B cell (primary cell): ENCODE data around the gene PRH2. TPM values are rescaled to one million over a fixed set of nuclear protein-coding genes. Genes with fewer than 3 reads are reported as not detected.

ENCODE experiments used
- ATAC-seq: fragments of 200-7000 bp; cut with Tn5 transposase; one replicate; pipeline ENCODE4 v1.10.0; 2021; ENCODE audit warnings: low read depth, mild to moderate bottlenecking, moderate number of reproducible peaks, moderate library complexity
- CTCF ChIA-PET: fragments of 350-600 bp; sonication (Branson Sonifier 250); formaldehyde crosslinking; loops from one replicate; lab custom pipeline; 2021; ENCODE audit warnings: antibody characterized with exemption, inconsistent platforms; lab: Charles Lee
- POLR2A ChIA-PET: fragments of 350-600 bp; sonication (Branson Sonifier 250); formaldehyde crosslinking; loops from one replicate; lab custom pipeline; 2021; ENCODE audit warnings: antibody characterized with exemption; lab: Charles Lee
- DNase-seq: peaks from one replicate; pipeline ENCODE4 v3.0.0; 2013
- H2AFZ ChIP-seq: 2 replicates; pipeline ENCODE4 v1.6.1; 2012; ENCODE audit warnings: mild to moderate bottlenecking, low read depth, low read length; ENCODE audit not compliant: insufficient read depth, poor library complexity, severe bottlenecking
- H3K27ac ChIP-seq, 2 donors: 1 replicate in 1 of 2; 2 replicates in 1 of 2; pipeline ENCODE4 v1.5.1; 2012 to 2013; ENCODE audit warnings: low read length in 2 of 2, mild to moderate bottlenecking in 2 of 2, moderate library complexity in 1 of 2
- H3K27me3 ChIP-seq, 4 experiments: fragments of 200-600 bp in 1 of 4; sonication (generic) in 1 of 4; replicated peaks in 1 of 4; 1 replicate in 2 of 4; 2 replicates in 2 of 4; pipeline versions ENCODE4 v1.6.1 to v1.7.0; 2013 to 2016; ENCODE audit warnings: low read length in 3 of 4, mild to moderate bottlenecking in 2 of 4, mixed read lengths in 1 of 4, moderate library complexity in 1 of 4; ENCODE audit not compliant: insufficient read depth in 4 of 4, control insufficient read depth in 3 of 4; ENCODE audit errors: control extremely low read depth in 1 of 4
- H3K36me3 ChIP-seq, 2 experiments: replicated peaks in 1 of 2; 1 replicate in 1 of 2; 2 replicates in 1 of 2; pipeline versions ENCODE4 v1.6.1 to v1.7.1; 2013; ENCODE audit warnings: low read length in 1 of 2; ENCODE audit not compliant: insufficient read depth in 2 of 2, control insufficient read depth in 1 of 2; ENCODE audit errors: control extremely low read depth in 1 of 2, extremely low read depth in 1 of 2
- H3K4me1 ChIP-seq, 2 donors: fragments of 200-600 bp in 1 of 2; sonication (generic) in 1 of 2; 1 replicate in 1 of 2; 2 replicates in 1 of 2; pipeline versions ENCODE4 v1.5.1 to v1.6.1; 2013 to 2017; ENCODE audit warnings: low read length in 2 of 2; ENCODE audit not compliant: control insufficient read depth in 2 of 2, insufficient read depth in 2 of 2
- H3K4me2 ChIP-seq: replicated peaks from 2 replicates; pipeline ENCODE3; 2012; ENCODE audit warnings: mild to moderate bottlenecking, low read depth, low read length; ENCODE audit not compliant: poor library complexity, severe bottlenecking
- H3K4me3 ChIP-seq, 5 experiments: fragments of 200-600 bp in 1 of 5; sonication (generic) in 1 of 5; 1 replicate in 3 of 5; 2 replicates in 2 of 5; pipeline versions ENCODE4 v1.5.1 to v1.7.0; 2011 to 2016; ENCODE audit warnings: low read length in 4 of 5, mild to moderate bottlenecking in 4 of 5, low read depth in 2 of 5, control low read depth in 1 of 5, moderate library complexity in 1 of 5; ENCODE audit not compliant: insufficient read depth in 1 of 5; ENCODE audit errors: control extremely low read depth in 1 of 5, extremely low read depth in 1 of 5
- H3K79me2 ChIP-seq: fragments of 200-600 bp; sonication (generic); one replicate; pipeline ENCODE4 v1.6.0; 2016; ENCODE audit warnings: low read length; ENCODE audit not compliant: control insufficient read depth, insufficient read depth
- H3K9ac ChIP-seq: fragments of 200-600 bp; sonication (generic); 2 replicates; pipeline ENCODE4 v1.6.1; 2017; ENCODE audit warnings: mild to moderate bottlenecking, low read length, moderate library complexity
- H3K9me3 ChIP-seq, 3 donors: one replicate each; pipeline versions ENCODE4 v1.6.1 to v1.7.1; 2013; ENCODE audit warnings: low read length in 2 of 3; ENCODE audit not compliant: control insufficient read depth in 2 of 3, insufficient read depth in 1 of 3; ENCODE audit errors: control extremely low read depth in 1 of 3
- H4K20me1 ChIP-seq: 2 replicates; pipeline ENCODE4 v1.6.0; 2012; ENCODE audit warnings: mild to moderate bottlenecking, low read length; ENCODE audit not compliant: insufficient read depth, control insufficient read depth, poor library complexity, severe bottlenecking
- H3K27ac Mint-ChIP-seq: one replicate; pipeline ENCODE4 v1.8.0; 2021; ENCODE audit warnings: mixed read lengths
- H3K27me3 Mint-ChIP-seq: one replicate; pipeline ENCODE4 v1.8.0; 2021; ENCODE audit warnings: mixed read lengths
- H3K4me1 Mint-ChIP-seq: one replicate; pipeline ENCODE4 v1.8.0; 2021; ENCODE audit warnings: mixed read lengths
- H3K4me3 Mint-ChIP-seq: one replicate; pipeline ENCODE4 v1.8.0; 2021; ENCODE audit warnings: mixed read lengths
- H3K9me3 Mint-ChIP-seq: one replicate; pipeline ENCODE4 v1.8.0; 2022; ENCODE audit warnings: mixed read lengths; ENCODE audit not compliant: insufficient read depth
- CTCF ChIP-seq: fragments of 200-600 bp; IDR thresholded peaks from one replicate; pipeline ENCODE4 v1.8.0; 2022; ENCODE audit warnings: antibody characterized with exemption, mild to moderate bottlenecking
- EZH2 ChIP-seq: IDR thresholded peaks from 2 replicates; pipeline ENCODE4 v1.6.1; 2012; ENCODE audit warnings: borderline replicate concordance, low read depth, mild to moderate bottlenecking, moderate library complexity, low read length; ENCODE audit not compliant: insufficient read depth, poor library complexity, severe bottlenecking
- WGBS: methylation state at CpG from one replicate; pipeline ENCODE4 v1.1.5; 2013; ENCODE audit warnings: missing lambda C conversion rate; ENCODE audit not compliant: insufficient coverage; 5-methylcytosine and 5-hydroxymethylcytosine counted together
- intact Hi-C: fragments of 100-400 bp; cut with micrococcal nuclease; formaldehyde crosslinking; loops from one replicate; pipeline ENCODE4 v1.10.0; 2022
- polyA plus RNA-seq: library from polyadenylated mRNA; depleted of rRNA; stranded (reverse); fragments of >200 nt; gene quantifications from 2 replicates; pipeline ENCODE4 v1.2.3, GENCODE V29; 2012
- total RNA-seq, 2 donors: library from RNA; stranded (reverse); fragments of 120-200 nt in 1 of 2; gene quantifications; 1 replicate in 1 of 2; 2 replicates in 1 of 2; pipeline versions ENCODE4 v1.2.3 to v1.2.4, GENCODE V29; 2013 to 2022

PRH2 gene
- total and polyA plus RNA-seq, 2 donors (not counting 1 experiment from before 2014, with no cell fraction given), result 2.6 TPM; not detected in 1

DNA sequence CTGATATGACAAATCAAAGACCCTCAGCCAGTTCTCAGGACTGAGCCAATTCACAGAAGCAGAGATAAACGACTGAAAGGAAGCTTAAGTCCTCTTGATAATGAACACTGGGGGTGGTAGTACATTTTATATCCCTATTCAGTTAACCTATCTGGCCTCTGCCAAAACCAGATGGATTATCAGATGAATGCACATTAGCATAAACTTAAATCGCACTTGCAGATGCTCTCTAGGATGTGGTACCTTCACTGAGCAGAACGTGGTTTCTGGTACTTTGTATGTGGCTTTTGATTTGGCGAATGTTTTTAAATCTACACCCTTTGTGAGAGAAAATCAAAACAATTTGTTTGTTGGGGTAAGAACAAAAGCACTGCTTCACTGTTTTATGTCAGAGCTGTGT lies 31.2 kb downstream of the PRH2 start:
- Mint-ChIP-seq H3K27ac (no peak overlapping the region), H3K9me3 (no peaks in the 10 kb centered on the region), H3K27me3 (no peaks in the 10 kb centered on the region), H3K4me3 (no peak overlapping the region), H3K4me1 (peaks cover 19% of the 10 kb centered on the region)
- Histone ChIP-seq H3K4me1 (peaks cover 11 to 12% of the 10 kb centered on the region in 2 donors), H3K27ac (no peak overlapping the region), H2AFZ (no peak overlapping the region), H3K4me3 (no peak overlapping the region), H3K9ac (no peak overlapping the region), H3K36me3 (no peaks in the 10 kb centered on the region), H3K27me3 (no peaks in the 10 kb centered on the region), H4K20me1 (no peaks in the 10 kb centered on the region), H3K4me2 (no peak overlapping the region), H3K79me2 (peaks cover 6% of the 10 kb centered on the region), H3K9me3 (peaks cover 0 to 2% (median 0%) of the 10 kb centered on the region in 3 donors)
- DNase-seq, result no peak
- POLR2A ChIA-PET, result no interaction called here
- CTCF ChIA-PET, result no interaction called here
- no peak for TF ChIP-seq CTCF
- no peak for TF ChIP-seq EZH2
- ATAC-seq, result no peak
- intact Hi-C loops, result no loop called here
- WGBS, result 60% methylated on average over 1 of the region's 4 CpGs

- Histone ChIP-seq H3K9me3 (no peaks in the 10 kb centered on the region), H3K27ac (no peak overlapping the region), H3K9ac (no peak overlapping the region), H3K79me2 (no peaks in the 10 kb centered on the region), H3K27me3 (no peaks in the 10 kb centered on the region), H3K4me2 (no peak overlapping the region), H2AFZ (no peak overlapping the region), H3K36me3 (no peaks in the 10 kb centered on the region), H4K20me1 (no peaks in the 10 kb centered on the region), H3K4me3 (no peak overlapping the region), H3K4me1 (peaks cover 11 to 12% of the 10 kb centered on the region in 2 donors)
- no CpG with 5 or more reads among the region's 1 CpG for WGBS
- Mint-ChIP-seq H3K4me3 (no peak overlapping the region), H3K9me3 (no peaks in the 10 kb centered on the region), H3K27ac (no peak overlapping the region), H3K27me3 (no peaks in the 10 kb centered on the region), H3K4me1 (peaks cover 15% of the 10 kb centered on the region)
- TF ChIP-seq EZH2 (no peak), CTCF (no peak)
- DNase-seq (no peak), ATAC-seq (no peak)
- intact Hi-C loops, result no loop called here
- CTCF ChIA-PET, result no interaction called here
- POLR2A ChIA-PET, result no interaction called here
These were observed 36.4 kb downstream of the PRH2 start for GRCh38 chr12:10965476-10965875.
